H1 (cell line): Measurements from ENCODE around the gene TIE1. TPM values are rescaled to one million over a fixed set of nuclear protein-coding genes. Genes with fewer than 3 reads are reported as not detected.

Source experiments
- BACH1 ChIP-seq: IDR thresholded peaks from 2 replicates; pipeline ENCODE4 v1.6.1; 2012; ENCODE audit warnings: low read length, improper control_type of control experiment
- BRCA1 ChIP-seq: IDR thresholded peaks from 2 replicates; pipeline ENCODE4 v1.6.1; 2012; ENCODE audit warnings: low read depth, low read length, improper control_type of control experiment
- CEBPB ChIP-seq: IDR thresholded peaks from 2 replicates; pipeline ENCODE4 v1.6.1; 2012; ENCODE audit warnings: low read depth, low read length
- EGR1 ChIP-seq: IDR thresholded peaks from 2 replicates; pipeline ENCODE4 v1.6.1; 2011; ENCODE audit warnings: low read depth, low read length, borderline replicate concordance
- PHF8 ChIP-seq: fragments of 200-600 bp; sonication (generic); conservative IDR thresholded peaks from 2 replicates; pipeline ENCODE4 v1.7.1; 2012; ENCODE audit warnings: low read depth, mild to moderate bottlenecking, inconsistent platforms, low read length, moderate library complexity
- RNF2 ChIP-seq: fragments of 200-900, 300-1000 bp; sonication (generic); IDR thresholded peaks from 2 replicates; pipeline ENCODE4 v1.7.1; 2016; ENCODE audit warnings: borderline replicate concordance, low read depth, mild to moderate bottlenecking, antibody characterized with exemption, low read length; ENCODE audit not compliant: poor library complexity, severe bottlenecking; ENCODE audit errors: missing control alignments
- SIN3A ChIP-seq, 2 experiments: IDR thresholded peaks in 1 of 2; conservative IDR thresholded peaks in 1 of 2; 2 replicates each; pipeline ENCODE4 v1.6.1; 2011 to 2012; ENCODE audit warnings: low read length in 2 of 2, improper control_type of control experiment in 1 of 2, low read depth in 1 of 2, mild to moderate bottlenecking in 1 of 2
- SUZ12 ChIP-seq: fragments of 200-600 bp; sonication (generic); IDR thresholded peaks from 2 replicates; pipeline ENCODE4 v1.6.1; 2012; ENCODE audit warnings: mild to moderate bottlenecking, inconsistent platforms, low read length, moderate library complexity, mixed read lengths
- TAF1 ChIP-seq: IDR thresholded peaks from 2 replicates; pipeline ENCODE4 v1.6.1; 2011; ENCODE audit warnings: mild to moderate bottlenecking, low read depth, low read length
- polyA plus RNA-seq, 7 experiments: library from polyadenylated mRNA; depleted of rRNA in 3 of 7; stranded (reverse) in 5 of 7; unstranded in 2 of 7; fragments of >200 nt in 5 of 7; fragments of 200-250 nt in 2 of 7; gene quantifications; 1 replicate in 5 of 7; 2 replicates in 1 of 7; 4 replicates in 1 of 7; pipeline versions ENCODE4 v1.2.1 to v1.2.3, GENCODE V29; 2011 to 2013; ENCODE audit warnings: missing spikeins in 2 of 7, mixed read lengths in 2 of 7
- total RNA-seq: library from RNA; stranded (reverse); fragmentation: NEBNext Ultra II Directional; extraction: Animal tissue kit (Norgen Biotek cat#: 25700); gene quantifications from 2 replicates; pipeline ENCODE4 v1.2.1, GENCODE V29; 2021
- TF ChIP-seq, protein P1 (sequence below): IDR thresholded peaks from 2 replicates; pipeline ENCODE4 v1.6.1; 2012; ENCODE audit warnings: low read length, inconsistent platforms

Gene TIE1
- total and polyA plus RNA-seq, 2 of the 8 experiments (the other 6 are each of a cell fraction or from before 2014, with no cell fraction given): 0.74 to 2.2 TPM

DNA sequence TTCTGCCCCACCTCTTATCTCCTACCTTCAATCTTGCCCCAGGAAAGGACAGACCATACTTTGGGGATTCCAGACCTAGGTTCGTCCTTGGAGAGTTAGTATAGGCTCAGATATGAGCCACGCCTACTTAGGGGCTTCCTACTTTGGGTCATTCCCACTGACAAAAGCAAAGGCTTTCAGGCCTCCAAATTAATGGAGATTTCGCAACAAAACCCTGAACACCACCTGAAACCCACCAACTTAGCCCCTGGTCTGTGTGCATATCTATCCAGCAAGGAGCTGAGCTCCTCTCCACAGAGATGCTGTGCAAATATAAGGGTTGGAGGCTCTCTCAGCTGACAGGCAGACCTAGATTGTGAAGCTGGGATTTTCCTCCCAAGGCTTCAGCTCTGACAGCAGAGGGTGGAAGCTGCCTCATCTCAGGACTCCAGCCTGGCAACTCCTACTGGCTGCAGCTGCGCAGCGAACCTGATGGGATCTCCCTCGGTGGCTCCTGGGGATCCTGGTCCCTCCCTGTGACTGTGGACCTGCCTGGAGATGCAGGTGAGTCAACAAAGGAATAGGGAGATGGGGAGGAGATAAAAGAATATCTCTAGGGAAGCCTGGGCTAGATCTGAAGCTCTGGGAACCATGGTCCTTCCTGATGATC is 38.9 kb downstream of the TIE1 start (continued):
- TF ChIP-seq SIN3A (conservative IDR thresholded peaks at IDR 0.05 in 1 of 2, IDR thresholded peaks at IDR 0.05 in 1 of 2; ENCODE audit: low read depth in 1 of 2, low read length in 2 of 2) (no peak), TAF1 (no peak), PHF8 (no peak), SUZ12 (no peak), BRCA1 (no peak), BACH1 (no peak), EGR1 (no peak), CEBPB (no peak), RNF2 (no peak)
- TF ChIP-seq, protein P1, sequence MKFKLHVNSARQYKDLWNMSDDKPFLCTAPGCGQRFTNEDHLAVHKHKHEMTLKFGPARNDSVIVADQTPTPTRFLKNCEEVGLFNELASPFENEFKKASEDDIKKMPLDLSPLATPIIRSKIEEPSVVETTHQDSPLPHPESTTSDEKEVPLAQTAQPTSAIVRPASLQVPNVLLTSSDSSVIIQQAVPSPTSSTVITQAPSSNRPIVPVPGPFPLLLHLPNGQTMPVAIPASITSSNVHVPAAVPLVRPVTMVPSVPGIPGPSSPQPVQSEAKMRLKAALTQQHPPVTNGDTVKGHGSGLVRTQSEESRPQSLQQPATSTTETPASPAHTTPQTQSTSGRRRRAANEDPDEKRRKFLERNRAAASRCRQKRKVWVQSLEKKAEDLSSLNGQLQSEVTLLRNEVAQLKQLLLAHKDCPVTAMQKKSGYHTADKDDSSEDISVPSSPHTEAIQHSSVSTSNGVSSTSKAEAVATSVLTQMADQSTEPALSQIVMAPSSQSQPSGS: no peak
